UCSD-AML1 (cell line): Measurements from ENCODE around the gene SOCS1.

Experiments
- DNase-seq: peaks from one replicate; lab custom pipeline; 2025; ENCODE audit not compliant: unreplicated experiment; lab: John Stamatoyannopoulos, UW

SOCS1 gene

DNA sequence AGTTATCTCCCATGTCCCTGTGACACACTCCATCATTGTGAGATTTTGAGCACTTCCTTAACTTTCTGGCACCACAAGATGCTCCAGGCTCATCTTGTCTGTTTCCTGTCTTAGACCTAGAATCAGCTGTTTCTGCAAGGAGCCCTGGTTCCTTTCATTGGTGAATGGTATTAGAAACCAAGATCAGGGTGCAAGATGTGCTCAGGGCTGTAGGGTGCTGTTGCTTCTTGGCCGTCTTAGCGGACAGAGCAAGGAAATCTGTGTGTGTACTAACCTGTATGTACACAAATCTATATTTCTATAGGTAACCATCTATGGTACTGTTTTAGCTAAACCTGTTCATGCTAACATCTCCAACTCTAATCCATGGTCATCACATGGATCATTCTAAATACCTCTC lies 33.2 kb upstream of the SOCS1 start:
- DNase-seq: no peak

DNA sequence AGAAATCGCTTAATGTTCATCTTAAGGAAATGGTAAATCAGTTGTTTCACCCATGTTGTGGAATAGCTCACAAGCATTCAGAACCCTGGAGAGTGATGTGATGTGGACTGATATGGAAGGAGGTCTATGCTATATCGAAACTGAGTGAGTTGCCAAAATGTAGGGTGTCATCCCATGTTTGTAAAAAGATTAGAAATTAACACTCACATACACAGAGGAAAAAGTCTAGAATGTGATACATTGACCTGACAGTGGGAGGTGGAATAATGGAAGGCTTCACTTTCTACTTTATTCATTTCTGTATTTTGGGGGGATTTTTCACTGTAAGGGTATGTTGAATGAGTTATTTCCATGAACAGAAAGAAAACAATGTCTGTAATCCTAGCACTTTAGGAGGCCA lies 29.8 kb upstream of the SOCS1 start:
- no peak for DNase-seq

DNA sequence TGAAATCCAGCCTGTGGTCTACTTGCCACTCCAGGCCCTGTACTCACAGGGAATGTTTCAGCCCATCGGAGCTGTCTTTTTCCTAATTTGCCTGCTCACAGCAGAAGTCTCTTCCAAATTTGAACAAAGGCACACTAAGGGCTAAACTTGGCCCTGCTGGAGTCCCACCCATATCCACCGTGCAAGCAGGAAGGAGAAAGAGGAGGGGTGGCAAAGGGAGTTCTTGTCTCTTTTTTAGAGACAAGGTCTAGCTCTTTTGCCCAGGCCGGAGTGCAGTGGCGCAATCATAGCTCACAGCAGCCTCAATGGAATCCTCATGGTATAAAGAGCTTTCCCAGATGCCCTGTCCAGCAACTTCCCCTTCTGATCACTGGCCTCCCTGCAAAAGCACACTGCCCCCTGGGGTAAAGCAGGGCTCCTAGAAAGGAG lies 27.8 kb upstream of the SOCS1 start:
- no peak for DNase-seq

- no peak for DNase-seq
Measured at GRCh38 chr16:11280616-11281522, 24.9 kb upstream of the SOCS1 start, which contains the start of gene PRM1. PRM1 (minus strand) TSS chr16:11281330; CDS start chr16:11281238, 92 bp downstream.

DNA sequence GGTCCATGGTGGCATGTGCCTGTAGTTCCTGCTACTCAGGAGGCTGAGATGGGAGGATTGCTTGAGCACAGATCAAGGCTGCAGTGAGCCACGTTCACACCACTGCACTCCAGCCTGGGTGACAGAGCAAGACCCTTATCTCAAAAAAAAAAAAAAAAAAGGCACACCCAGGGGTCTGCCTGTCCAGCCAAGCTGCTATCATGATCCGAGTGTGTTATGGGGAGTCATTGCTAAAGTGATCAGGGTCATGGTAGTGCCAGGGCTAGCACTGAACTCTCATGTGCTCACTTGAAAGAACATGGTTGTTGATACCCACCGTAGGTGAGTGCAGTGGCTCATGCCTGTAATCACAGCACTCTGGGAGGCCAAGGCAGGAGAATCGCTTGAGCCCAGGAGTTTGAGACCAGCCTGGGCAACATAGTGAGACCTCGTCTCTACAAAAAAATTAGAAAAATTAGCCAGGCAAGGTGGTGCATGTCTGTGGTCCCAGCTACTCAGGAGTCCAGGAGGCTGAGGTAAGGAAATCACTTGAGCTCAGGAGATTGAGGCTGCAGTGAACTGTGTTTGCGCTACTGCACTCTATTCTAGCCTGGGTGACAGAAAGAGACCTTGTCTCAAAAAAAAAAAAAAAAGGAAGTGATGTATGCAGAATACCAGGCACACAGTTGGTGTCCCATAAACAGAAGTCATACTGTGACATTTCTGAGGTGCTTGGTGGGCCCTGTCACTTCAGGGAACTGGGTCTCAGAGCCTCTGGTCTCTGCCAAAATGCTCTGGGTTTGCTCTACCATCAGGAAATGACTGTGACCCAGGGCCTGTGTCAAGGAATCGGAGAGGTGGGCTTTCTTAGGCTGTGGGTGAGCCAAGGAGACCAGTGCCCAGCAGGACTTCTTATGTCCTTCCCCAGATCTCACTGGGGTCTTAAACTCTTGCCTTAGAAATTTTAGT lies 23.0 kb upstream of the SOCS1 start:
- no peak for DNase-seq

- DNase-seq: no peak
Measured at GRCh38 chr16:11277607-11278337, 21.8 kb upstream of the SOCS1 start.

DNA sequence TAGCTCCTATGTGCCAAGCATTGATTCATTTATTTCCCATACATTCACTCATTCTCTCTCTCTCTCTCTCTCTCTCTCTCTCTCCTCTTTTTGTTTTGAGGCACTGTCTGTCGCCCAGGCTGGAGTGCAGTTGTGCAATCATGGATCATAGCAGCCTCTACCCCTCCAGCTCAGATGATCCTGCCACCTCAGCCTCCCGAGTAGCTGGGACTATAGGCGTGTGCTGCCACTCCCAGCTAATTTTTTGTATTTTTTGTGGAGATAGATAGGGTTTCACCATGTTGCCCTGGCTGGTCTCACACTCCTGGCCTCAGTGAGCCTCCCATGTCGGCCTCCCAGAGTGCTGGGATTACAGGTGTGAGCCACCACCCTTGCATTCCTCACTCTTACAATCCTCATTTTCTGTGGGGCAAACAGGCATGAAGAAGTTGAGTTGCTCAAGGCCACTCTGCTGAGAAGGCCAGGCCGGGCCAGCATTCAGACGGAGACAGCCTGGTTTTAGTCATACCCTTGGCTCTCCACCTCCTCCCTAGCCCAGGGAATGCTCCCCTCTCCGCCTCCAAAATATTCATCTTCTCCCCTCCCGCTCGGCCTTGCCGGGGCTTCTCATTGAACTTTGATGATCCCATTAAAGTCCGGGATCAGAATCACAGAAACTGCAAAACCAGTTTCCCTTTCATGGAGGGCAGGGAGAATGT lies 21.0 kb upstream of the SOCS1 start:
- DNase-seq: no peak

DNA sequence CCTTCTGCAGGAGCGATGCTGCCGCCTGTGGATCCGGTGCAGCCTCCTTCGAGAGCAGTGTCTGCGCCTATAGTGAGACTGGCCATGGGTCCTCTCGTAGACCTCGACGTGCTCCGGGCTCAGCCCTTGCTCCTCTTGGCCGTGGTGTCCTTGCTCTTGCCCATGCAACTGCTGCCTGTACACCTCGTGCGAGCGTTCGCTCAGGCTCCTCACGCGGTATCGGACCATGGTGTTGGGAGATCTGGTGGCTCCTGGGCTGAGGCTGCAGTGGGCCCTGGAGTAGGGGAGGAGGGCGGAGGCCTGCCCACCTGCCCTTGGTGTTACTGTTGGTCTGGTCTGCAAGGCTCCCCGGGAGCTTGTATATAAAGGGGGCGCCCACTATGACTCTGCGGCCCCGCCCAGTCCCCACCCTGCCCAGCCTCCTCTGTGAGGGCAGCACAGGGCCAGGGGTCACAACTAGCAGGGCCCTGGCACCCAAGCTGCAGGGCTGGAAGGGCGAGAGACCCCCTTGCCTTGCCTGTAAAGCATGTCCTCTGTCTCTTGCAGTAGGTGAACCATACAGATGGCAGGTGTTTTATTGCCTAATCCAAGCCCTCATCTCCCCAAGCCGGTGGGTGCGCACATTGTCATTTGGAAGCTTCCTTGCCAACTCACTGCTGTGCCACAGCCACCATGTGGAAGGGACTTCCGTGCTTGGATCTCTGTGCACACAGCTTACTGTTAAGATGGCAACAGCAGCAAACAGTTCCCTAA lies 20.3 kb upstream of the SOCS1 start, which contains the start of gene PRM2:
Gene PRM2 (minus strand): TSS at position 338 of the 753 bp plus-strand sequence. CDS start 110 bp downstream, at position 228.
- DNase-seq: no peak

DNA sequence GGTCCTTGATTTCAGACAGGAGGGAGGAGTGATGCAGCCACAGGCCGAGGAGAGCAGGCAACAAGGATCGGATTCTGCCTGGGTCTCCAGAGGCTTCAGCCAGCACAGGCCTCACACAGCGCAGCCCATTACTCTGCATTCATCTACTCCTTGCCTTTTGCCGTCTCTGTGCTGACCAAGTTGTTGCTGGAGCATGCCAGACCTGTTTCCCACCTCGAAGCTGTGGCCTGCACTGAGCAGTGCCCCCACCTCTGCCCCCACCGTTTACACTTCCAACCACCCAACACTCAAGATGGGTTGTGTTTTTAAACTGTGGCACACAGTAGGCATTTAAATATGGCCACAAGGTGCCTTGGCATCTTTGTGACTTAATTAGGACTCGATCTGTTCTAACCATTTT lies 19.0 kb upstream of the SOCS1 start:
- no peak for DNase-seq

- no peak for DNase-seq
Measured at GRCh38 chr16:11273721-11274324, 17.8 kb upstream of the SOCS1 start.

DNA sequence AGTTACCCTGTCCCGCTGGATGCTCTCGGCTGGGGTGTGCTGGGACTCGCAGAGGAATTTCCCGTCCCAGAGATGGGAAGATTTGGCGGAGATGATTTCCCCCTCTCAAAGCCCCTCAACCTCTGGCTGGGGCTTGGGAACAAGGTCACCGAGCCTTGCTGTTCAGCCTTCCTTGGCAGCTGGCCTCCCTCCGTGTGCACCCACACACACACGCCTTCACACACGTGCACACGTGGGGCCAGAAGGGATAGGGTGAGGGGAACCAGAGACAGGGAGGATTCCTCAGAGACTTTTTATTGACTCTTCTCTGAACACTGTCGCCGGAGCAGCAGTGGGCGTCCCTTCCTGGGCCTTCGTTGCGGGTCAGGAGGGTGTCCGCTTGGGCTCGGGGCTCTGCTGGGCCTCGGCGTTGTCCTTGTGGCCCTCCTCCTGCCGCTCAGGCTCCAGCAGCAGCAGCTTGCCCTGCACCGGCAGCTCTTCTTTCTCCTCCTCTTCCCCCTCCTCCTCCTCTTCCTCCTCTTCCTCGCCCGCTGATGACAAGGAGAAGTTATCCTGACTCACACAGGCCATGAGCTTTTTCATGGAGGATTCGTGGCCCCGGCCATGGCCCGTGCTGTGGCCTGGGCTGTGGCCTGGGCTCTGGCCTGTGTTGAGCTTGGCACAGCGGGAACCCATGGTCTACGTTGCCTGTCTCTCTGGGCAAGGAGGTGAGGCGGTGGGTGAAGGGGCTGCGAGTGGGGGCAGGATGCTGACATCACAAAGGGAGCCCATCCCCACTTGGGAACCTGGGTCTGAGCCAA lies 17.1 kb upstream of the SOCS1 start, which contains the start of gene PRM3:
Gene PRM3 (minus strand): TSS at position 709 of the 800 bp plus-strand sequence. CDS start 34 bp downstream, at position 675.
- no peak for DNase-seq

DNA sequence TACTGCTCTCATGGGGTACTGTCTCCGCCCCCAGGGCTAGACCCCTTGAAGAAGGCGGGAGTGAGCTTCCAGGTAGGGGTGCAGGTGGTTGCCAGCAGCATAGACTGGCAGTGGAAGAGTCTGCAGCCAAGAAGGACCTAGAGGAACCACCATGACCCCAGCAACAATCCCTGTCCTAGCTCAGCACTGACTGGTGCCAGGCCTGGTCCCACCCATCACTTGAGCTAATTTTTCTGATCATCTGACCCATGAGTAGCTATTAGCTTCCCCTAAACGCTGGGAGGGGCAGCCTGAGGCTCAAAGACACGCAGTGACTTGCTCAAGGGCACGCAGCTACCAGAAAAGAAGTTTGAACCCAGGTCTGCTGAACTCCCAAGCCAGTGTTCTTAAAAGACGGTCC lies 16.5 kb upstream of the SOCS1 start:
- no peak for DNase-seq

DNA sequence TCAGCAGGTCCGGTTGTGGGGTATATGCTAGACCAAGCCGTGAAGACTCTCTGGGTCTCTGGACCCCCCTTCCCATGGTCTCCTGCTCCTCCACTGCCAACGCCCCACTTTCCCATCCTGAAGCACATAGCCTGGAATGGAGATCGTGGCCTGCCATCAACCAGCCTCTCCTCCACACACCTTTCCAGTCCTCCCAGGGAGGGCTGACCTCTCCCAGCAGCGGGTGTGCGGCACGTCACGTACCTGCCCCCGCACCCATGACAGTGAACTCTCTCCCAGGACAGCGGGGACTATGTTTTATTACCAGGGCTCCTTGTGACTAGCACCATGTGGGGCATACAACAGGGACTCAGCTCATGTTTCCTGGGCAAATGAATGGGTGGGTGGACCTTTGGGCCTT lies 15.6 kb upstream of the SOCS1 start:
- no peak for DNase-seq

DNA sequence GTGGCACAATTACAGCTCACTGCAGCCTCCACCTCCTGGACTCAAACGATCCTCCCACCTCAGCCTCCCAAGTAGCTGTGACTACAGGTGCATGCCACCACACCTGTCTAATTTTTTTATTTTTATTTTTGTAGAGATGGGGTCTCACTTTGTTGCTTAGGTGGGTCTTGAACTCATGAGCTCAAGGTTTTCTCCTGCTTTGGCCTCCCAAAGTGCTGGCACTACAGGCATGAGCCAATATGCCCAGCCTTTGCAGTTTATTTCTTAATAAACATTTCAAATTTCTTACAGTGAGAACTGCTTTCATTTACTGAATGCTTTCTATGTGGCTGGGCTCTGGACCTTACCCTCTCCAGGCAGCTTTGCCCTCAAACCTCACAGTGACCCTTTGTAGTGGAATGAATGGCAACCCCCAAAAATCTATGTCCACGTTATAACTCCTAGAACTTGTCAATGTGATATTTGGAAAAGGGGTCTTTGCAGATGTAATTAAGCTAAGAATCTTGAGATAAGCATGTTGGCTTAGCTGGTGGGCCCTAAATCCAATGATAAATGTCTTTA lies 14.7 kb upstream of the SOCS1 start:
- no peak for DNase-seq

DNA sequence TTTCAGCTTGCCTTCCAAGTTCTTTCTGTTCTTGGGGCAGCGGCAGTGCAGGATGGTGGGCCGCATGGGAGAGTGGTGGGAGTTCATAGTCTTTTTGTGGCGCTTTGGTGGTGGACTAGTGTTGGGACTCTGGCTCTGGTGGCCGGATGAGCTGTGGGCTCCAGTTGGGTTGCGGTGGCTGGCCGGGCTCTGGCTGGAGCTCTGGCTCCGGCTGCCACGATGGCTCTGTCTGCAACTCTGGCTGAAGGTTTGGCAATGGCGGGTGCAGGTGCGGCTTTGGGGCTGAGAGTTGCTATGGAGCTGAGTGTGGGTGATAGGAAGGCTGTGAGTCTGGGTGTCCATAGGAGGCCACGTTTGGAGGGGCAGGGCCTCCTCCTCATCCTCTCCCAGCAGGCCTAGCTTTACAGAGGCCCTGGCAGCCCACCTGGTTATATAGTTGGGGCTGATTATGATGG lies 12.9 kb upstream of the SOCS1 start, which contains the start of gene TNP2:
Gene TNP2 (minus strand): TSS at position 405 of the 455 bp plus-strand sequence. CDS start 63 bp downstream, at position 342.
- DNase-seq: no peak

DNA sequence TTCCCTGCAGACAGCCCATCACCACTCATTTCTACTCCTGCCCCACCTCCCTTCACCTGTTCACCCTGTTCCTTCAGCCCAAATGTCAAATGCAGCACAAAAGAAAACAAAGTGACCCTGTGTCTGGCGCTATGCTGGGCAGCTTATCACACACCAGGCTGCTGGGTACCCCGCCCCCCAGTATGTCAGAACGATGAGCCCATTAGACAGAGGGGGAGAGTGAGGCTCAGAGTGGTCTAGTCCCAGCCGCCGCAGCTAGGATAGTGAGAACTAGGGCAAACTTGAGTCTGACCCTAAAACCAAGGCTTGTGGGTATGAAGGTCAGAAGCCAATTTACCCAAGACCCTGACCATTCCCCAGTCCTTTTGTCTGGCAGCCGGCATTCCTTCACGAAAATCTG lies 9.1 kb upstream of the SOCS1 start:
- no peak for DNase-seq

GRCh38 chr16:11264155-11264832 lies 8.3 kb upstream of the SOCS1 start:
- DNase-seq: no peak
